Loucy (cell line): ENCODE measurements around the gene NFKB2.

Source experiments
- EZH2phosphoT487 ChIP-seq: fragments of 200-600 bp; IDR thresholded peaks from 2 replicates; pipeline ENCODE4 v1.6.1; 2018; ENCODE audit warnings: antibody characterized with exemption, mild to moderate bottlenecking, moderate library complexity, borderline replicate concordance
- TF ChIP-seq, protein P1 (sequence below): fragments of 200-600 bp; sonication (generic); conservative IDR thresholded peaks from 2 replicates; pipeline ENCODE4 v1.5.1; 2014; ENCODE audit warnings: mild to moderate bottlenecking, antibody characterized with exemption, low read length

DNA sequence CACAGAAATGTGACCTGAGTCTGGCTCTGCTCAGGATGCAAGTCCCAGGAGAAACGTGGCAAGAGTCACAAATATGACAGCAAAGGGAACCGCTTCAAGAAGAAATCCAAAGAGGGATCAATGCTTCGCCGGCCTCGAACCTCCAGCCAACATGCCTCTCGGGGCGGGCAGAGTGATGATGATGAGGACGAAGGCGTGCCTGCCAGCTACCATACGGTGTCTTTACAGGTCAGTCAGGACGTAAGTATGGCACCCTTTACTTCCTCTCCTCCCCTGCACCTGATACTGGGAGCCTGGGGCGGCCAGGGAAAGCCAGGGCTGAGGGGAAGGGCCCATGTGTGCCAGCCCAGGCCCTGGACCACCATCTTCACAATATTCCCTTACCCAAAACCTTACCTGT, 18.6 kb upstream of the NFKB2 start:
- TF ChIP-seq, protein P1, sequence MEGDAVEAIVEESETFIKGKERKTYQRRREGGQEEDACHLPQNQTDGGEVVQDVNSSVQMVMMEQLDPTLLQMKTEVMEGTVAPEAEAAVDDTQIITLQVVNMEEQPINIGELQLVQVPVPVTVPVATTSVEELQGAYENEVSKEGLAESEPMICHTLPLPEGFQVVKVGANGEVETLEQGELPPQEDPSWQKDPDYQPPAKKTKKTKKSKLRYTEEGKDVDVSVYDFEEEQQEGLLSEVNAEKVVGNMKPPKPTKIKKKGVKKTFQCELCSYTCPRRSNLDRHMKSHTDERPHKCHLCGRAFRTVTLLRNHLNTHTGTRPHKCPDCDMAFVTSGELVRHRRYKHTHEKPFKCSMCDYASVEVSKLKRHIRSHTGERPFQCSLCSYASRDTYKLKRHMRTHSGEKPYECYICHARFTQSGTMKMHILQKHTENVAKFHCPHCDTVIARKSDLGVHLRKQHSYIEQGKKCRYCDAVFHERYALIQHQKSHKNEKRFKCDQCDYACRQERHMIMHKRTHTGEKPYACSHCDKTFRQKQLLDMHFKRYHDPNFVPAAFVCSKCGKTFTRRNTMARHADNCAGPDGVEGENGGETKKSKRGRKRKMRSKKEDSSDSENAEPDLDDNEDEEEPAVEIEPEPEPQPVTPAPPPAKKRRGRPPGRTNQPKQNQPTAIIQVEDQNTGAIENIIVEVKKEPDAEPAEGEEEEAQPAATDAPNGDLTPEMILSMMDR = no peak
- no peak for TF ChIP-seq EZH2phosphoT487
